Measurements from ENCODE around the gene OSBPL8. TPM values are rescaled to one million over a fixed set of nuclear protein-coding genes. Genes with fewer than 3 reads are reported as not detected.

Gene OSBPL8
- total RNA-seq, 4 donors from 2014 or later: 39.0 to 69.3 (median 49.0) TPM

DNA sequence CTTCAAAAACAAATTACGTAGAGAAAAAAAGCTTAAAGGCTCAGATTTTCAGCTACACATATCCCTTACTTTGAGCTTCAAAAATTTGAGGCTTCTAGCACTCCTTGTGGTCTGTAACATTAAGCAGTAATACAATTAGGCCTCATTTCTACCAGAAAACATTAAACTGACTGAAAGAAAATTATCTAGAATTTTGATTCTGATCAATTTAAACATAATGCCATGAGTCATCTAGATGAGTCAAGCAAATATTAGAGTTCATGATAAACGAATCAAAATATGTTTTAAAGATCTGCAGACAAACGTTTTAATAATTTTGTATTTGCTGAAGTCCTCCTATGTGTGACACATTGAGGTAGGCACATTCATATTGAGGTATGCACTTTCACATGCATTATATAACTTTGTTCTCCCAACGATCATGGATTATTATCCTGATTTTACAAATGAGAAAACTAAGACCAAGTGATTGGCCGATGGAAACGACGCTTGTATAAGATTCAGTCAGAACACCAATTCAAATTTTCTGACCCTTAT, 4.3 kb downstream of the OSBPL8 start:
- Histone ChIP-seq H3K27me3 (no peaks in the 10 kb centered on the region), H3K9me3 (no peaks in the 10 kb centered on the region), H3K4me3 (no peak overlapping the region), H3K27ac (no peak overlapping the region), H3K36me3 (no peaks in the 10 kb centered on the region), H3K4me1 (peaks cover 0 to 30% (median 18%) of the 10 kb centered on the region in 4 donors)
- no peak for TF ChIP-seq POLR2A (IDR thresholded peaks at IDR 0.05)
- TF ChIP-seq, protein P1, sequence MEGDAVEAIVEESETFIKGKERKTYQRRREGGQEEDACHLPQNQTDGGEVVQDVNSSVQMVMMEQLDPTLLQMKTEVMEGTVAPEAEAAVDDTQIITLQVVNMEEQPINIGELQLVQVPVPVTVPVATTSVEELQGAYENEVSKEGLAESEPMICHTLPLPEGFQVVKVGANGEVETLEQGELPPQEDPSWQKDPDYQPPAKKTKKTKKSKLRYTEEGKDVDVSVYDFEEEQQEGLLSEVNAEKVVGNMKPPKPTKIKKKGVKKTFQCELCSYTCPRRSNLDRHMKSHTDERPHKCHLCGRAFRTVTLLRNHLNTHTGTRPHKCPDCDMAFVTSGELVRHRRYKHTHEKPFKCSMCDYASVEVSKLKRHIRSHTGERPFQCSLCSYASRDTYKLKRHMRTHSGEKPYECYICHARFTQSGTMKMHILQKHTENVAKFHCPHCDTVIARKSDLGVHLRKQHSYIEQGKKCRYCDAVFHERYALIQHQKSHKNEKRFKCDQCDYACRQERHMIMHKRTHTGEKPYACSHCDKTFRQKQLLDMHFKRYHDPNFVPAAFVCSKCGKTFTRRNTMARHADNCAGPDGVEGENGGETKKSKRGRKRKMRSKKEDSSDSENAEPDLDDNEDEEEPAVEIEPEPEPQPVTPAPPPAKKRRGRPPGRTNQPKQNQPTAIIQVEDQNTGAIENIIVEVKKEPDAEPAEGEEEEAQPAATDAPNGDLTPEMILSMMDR (IDR thresholded peaks at IDR 0.05): no peak
- DNase-seq: no peak

DNA sequence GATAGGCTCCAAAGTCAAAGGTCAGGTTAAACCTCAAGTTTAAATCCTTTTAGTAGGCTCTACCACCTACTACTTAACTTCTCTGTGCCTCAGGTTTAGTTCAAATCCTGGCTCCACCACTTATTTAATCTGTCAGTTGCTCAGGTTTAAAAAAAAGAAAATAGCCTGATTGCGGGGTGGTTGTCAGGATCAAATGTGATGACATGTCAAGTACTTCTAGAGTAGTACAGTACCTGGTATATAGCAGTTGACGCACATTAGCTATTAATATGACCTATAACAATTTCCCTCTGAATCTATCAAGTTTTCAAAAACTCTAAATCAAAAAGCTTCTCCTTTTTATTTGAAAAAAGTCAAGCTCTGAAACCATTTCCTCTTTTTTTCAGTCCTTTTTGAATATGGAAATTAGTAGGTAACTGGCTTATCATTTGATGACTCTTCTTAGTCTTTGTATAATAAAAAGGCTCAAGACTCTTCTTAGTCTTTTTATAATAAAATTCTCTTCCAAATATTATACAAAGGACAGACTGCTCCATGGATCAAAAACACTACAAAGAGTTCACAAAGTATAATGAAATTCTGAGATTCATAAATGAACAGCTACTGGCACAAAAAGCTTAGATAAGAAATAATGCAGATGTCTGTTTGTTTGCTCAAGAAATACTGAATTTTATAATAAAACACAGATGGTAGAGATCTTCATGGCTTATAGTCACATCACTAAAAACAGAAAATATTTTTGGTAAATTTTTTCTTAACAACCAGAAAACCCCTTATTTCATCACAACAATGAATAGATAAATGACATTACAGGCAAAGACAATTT, 5.0 kb downstream of the OSBPL8 start:
- no peak for TF ChIP-seq POLR2A (IDR thresholded peaks at IDR 0.05)
- TF ChIP-seq, protein P1 (IDR thresholded peaks at IDR 0.05): no peak
- no peak overlapping the region for H3K4me3 ChIP-seq
- H3K27me3 ChIP-seq: no peaks in the 10 kb centered on the region
- no peak overlapping the region for H3K27ac ChIP-seq
- H3K36me3 ChIP-seq: no peaks in the 10 kb centered on the region
- H3K4me1 ChIP-seq: peaks cover 0 to 30% (median 18%) of the 10 kb centered on the region in 4 donors
- no peak for DNase-seq
- no peaks in the 10 kb centered on the region for H3K9me3 ChIP-seq

GRCh38 chr12:76552343-76552938, 7.1 kb downstream of the OSBPL8 start:
- no peak for DNase-seq
- no peaks in the 10 kb centered on the region for H3K9me3 ChIP-seq
- no peak for TF ChIP-seq POLR2A (IDR thresholded peaks at IDR 0.05)
- TF ChIP-seq, protein P1 (IDR thresholded peaks at IDR 0.05): no peak
- no peak overlapping the region for H3K27ac ChIP-seq
- peaks cover 0 to 26% (median 14%) of the 10 kb centered on the region in 4 donors for H3K4me1 ChIP-seq
- H3K27me3 ChIP-seq: no peaks in the 10 kb centered on the region
- no peaks in the 10 kb centered on the region for H3K36me3 ChIP-seq
- no peak overlapping the region for H3K4me3 ChIP-seq

DNA sequence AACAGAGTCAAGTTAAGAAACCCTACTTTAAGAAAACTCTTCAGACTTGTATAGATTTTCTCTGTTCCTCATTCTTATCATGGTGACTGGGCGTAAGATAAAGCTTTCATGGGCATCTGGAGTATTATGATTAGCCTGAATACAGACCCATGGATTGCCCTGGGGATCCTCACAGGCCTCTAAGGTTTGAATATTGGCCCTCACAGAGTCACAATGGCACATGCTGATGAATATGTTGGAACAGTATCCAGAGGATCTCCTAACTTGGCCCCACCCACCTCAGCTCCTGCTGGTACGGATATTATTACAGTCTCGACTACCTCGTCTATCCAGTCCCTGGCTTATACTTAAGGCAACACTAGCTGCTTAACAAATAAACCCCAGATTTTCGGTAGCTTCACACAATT, 8.1 kb downstream of the OSBPL8 start:
- no peak for DNase-seq
- H3K27ac ChIP-seq: no peak overlapping the region
- no peaks in the 10 kb centered on the region for H3K36me3 ChIP-seq
- no peak overlapping the region for H3K4me3 ChIP-seq
- peaks cover 0 to 17% (median 8%) of the 10 kb centered on the region in 4 donors for H3K4me1 ChIP-seq
- no peaks in the 10 kb centered on the region for H3K9me3 ChIP-seq
- H3K27me3 ChIP-seq: no peaks in the 10 kb centered on the region
- no peak for TF ChIP-seq POLR2A (IDR thresholded peaks at IDR 0.05)
- TF ChIP-seq, protein P1 (IDR thresholded peaks at IDR 0.05): no peak

DNA sequence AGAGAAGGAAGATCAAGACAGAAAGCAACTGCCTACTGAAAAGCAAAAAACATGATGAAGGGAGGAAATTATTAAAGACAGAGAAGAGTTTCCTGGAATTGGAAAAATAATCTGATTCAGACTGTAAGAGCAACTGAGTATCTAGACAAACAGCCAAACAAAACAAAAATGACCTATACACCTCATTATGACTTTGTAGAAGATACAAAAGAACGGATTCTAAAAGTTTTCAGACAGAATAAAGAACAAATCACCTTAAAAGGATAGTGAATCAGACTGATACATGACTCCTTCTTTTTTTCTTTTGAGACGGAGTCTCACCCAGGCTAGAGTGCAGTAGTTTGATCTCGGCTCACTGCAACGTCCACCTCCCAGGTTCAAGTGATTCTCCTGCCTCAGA, 10.4 kb downstream of the OSBPL8 start:
- DNase-seq: no peak
- H3K4me1 ChIP-seq: peaks cover 0 to 8% (median 3%) of the 10 kb centered on the region in 4 donors
- TF ChIP-seq POLR2A (IDR thresholded peaks at IDR 0.05): no peak
- TF ChIP-seq, protein P1 (IDR thresholded peaks at IDR 0.05): no peak
- no peaks in the 10 kb centered on the region for H3K9me3 ChIP-seq
- no peak overlapping the region for H3K27ac ChIP-seq
- no peaks in the 10 kb centered on the region for H3K27me3 ChIP-seq
- no peaks in the 10 kb centered on the region for H3K36me3 ChIP-seq
- H3K4me3 ChIP-seq: no peak overlapping the region

Measured in Peyer's patch (tissue), 4 donors.